ENCODE results near the gene ATG14.

The ATG14 gene

DNA sequence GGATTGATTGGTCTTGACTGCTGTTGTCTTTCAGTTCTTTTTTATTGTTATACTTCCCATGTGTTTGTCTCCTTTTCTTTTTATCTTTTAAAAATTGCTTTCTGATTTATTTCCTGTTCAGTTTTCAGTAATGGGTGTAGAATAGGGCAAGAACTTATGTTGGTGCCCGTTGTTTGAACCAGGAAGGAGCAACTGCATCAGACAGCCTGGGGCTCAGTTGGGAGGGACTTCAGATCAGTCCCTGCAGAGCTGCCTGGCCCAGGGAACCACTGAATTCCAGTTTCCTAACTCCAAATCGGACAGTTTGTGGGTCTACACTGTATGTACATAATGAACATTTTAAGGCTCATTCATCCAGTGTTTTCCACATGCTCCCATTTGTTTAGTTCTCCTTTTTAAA is 75.5 kb downstream of the ATG14 start:
- Histone ChIP-seq H3K9me3 (no peaks in the 10 kb centered on the region), H3K36me3 (peaks cover 4% of the 10 kb centered on the region), H3K27ac (no peak overlapping the region), H3K4me1 (ENCODE audit: control insufficient read depth in 1 of 2, insufficient read depth in 1 of 2, low read depth in 1 of 2, low read length in 1 of 2) (peaks cover 14 to 23% of the 10 kb centered on the region in 2 experiments), H3K4me3 (ENCODE audit: low read depth in 1 of 2, low read length in 1 of 2) (no peak overlapping the region), H3K27me3 (no peaks in the 10 kb centered on the region)
- TF ChIP-seq CTCF (IDR thresholded peaks at IDR 0.05), result no peak

- Histone ChIP-seq H3K36me3 (peaks cover 4% of the 10 kb centered on the region), H3K9me3 (no peaks in the 10 kb centered on the region), H3K4me3 (ENCODE audit: low read depth in 1 of 2, low read length in 1 of 2) (no peak overlapping the region), H3K27me3 (no peaks in the 10 kb centered on the region), H3K27ac (no peak overlapping the region), H3K4me1 (ENCODE audit: control insufficient read depth in 1 of 2, insufficient read depth in 1 of 2, low read depth in 1 of 2, low read length in 1 of 2) (peaks cover 0 to 3% of the 10 kb centered on the region in 2 experiments)
- no peak for TF ChIP-seq CTCF (IDR thresholded peaks at IDR 0.05)
Measured at GRCh38 chr14:55333711-55334485, 77.7 kb downstream of the ATG14 start.

DNA sequence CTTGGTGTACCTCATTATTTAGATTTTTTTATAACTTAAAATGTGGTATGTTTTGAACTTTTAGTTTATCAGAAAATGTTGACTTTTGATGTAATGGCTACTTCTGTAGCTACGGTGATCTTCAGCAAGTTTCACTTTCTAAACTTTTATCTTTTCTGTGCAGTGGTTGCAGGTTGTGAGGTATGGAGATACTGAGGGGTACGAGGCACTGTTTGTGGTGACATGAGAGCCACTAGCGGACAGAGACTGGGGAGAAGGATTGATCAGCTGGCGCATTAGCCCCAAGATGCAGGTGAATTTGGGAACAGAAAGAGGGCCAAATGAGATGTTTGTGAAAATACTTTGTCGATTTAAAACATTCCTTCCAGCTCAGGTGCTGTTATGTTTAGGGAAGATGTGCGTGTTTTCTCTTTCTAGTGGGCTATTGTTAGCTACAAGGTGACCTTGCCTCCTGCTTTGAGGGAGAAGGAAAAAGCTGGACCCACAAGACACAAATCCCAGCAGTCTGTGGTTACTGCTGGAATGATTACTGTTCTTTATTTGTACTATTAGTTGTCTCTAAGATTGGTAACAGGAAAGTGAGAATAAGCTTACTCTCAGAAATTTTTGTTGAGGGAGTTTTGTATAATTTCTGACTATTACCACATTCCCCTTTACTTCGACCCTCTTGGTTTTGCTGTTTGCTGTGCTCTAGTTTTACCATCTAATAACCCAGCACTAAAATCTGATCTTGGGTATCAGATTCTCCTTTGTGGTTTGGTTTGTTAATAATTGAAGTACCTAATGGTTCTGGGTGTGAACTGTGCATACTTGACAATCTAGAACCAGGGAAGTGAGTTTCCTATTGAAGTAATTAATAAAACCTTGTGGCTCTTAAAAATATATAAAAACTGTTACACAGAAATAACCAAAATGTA is 78.7 kb downstream of the ATG14 start:
- Histone ChIP-seq H3K4me1 (ENCODE audit: control insufficient read depth in 1 of 2, insufficient read depth in 1 of 2, low read depth in 1 of 2, low read length in 1 of 2) (peaks cover 0 to 3% of the 10 kb centered on the region in 2 experiments), H3K4me3 (ENCODE audit: low read depth in 1 of 2, low read length in 1 of 2) (no peak overlapping the region)

DNA sequence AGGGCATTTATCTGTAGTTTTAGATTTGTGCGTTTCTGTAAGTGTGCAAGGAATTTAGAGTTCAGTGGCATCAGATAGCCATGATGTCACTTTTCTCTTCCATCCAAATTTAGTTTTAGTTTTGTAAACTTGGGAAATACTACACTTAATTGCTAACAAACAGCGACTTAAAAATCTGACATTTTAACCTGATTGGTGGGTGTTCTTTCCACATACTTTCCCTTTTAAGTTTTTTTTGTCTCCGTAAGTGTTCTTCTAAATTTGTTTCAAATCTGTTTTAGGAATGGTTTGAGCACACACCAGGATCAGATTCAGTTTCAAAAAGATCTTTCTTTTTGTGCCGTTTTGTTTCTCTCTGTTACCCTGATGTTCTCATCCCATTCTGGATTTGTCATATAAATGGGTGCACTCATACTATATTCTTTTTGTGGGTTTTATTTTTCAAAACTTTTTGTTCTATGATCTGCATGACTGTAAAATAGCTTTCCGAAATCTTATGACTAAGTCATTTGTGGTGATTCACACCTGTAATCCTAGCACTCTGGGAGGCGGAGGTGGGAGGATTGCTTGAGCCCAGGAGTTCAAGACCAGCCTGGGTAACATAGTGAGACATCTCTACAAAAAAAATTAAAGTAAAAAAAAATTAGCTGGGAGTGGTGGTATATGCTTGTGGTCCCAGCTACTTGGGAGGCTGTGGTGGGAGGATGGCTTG is 81.5 kb downstream of the ATG14 start:
- no peak for TF ChIP-seq CTCF (IDR thresholded peaks at IDR 0.05)
- Histone ChIP-seq H3K36me3 (peaks cover 4% of the 10 kb centered on the region), H3K9me3 (no peaks in the 10 kb centered on the region), H3K4me1 (ENCODE audit: control insufficient read depth in 1 of 2, insufficient read depth in 1 of 2, low read depth in 1 of 2, low read length in 1 of 2) (peaks cover 7% of the 10 kb centered on the region in 2 experiments), H3K27ac (no peak overlapping the region), H3K27me3 (no peaks in the 10 kb centered on the region), H3K4me3 (ENCODE audit: low read depth in 1 of 2, low read length in 1 of 2) (no peak overlapping the region)

More for the DNA sequence above, 78.7 kb downstream of the ATG14 start:
- TF ChIP-seq CTCF (IDR thresholded peaks at IDR 0.05), result no peak
- H3K9me3 ChIP-seq, result no peaks in the 10 kb centered on the region
- no peak overlapping the region for H3K27ac ChIP-seq
- H3K27me3 ChIP-seq, result no peaks in the 10 kb centered on the region
- H3K36me3 ChIP-seq, result peaks cover 4% of the 10 kb centered on the region

- no peak overlapping the region for H3K4me3 ChIP-seq (ENCODE audit: low read depth in 1 of 2, low read length in 1 of 2)
Measured at GRCh38 chr14:55328317-55328716, 83.3 kb downstream of the ATG14 start.

More at GRCh38 chr14:55328317-55328716, 83.3 kb downstream of the ATG14 start:
- no peaks in the 10 kb centered on the region for H3K27me3 ChIP-seq
- H3K9me3 ChIP-seq, result no peaks in the 10 kb centered on the region
- H3K4me1 ChIP-seq (ENCODE audit: control insufficient read depth in 1 of 2, insufficient read depth in 1 of 2, low read depth in 1 of 2, low read length in 1 of 2), result peaks cover 4 to 7% of the 10 kb centered on the region in 2 experiments
- TF ChIP-seq CTCF (IDR thresholded peaks at IDR 0.05), result no peak
- no peak overlapping the region for H3K27ac ChIP-seq
- peaks cover 4% of the 10 kb centered on the region for H3K36me3 ChIP-seq
